Measurements from ENCODE around the gene RREB1.

RREB1 gene

GRCh38 chr6:7247179-7247456 lies 139.4 kb downstream of the RREB1 start:
- Histone ChIP-seq H3K9ac (ENCODE audit: low read depth, low read length) (no peak overlapping the region), H3K27me3 (ENCODE audit: insufficient read depth, low read length, poor library complexity) (no peaks in the 10 kb centered on the region), H3K9me3 (ENCODE audit: insufficient read depth, low read length, severe bottlenecking) (no peaks in the 10 kb centered on the region), H3K79me2 (ENCODE audit: insufficient read depth, low read length) (no peaks in the 10 kb centered on the region), H3K4me2 (ENCODE audit: insufficient read depth, low read length) (no peak overlapping the region), H3K36me3 (ENCODE audit: insufficient read depth, low read length) (peaks cover 76% of the 10 kb centered on the region), H4K20me1 (ENCODE audit: insufficient read depth, low read length) (no peaks in the 10 kb centered on the region; the same call in 1 of the 2 replicates), H2AFZ (ENCODE audit: low read depth, low read length) (no peak overlapping the region), H3K27ac (ENCODE audit: low read length) (no peak overlapping the region), H3K4me3 (ENCODE audit: low read depth in 1 of 2, low read length in 2 of 2) (no peak overlapping the region), H3K4me1 (ENCODE audit: insufficient read depth, low read length) (no peaks in the 10 kb centered on the region)
- no peak for DNase-seq
- ATAC-seq (ENCODE audit: insufficient read depth, low read depth): no peak
- TF ChIP-seq EZH2 (IDR thresholded peaks at IDR 0.05; ENCODE audit: borderline replicate concordance, low read depth, low read length, severe bottlenecking) (no peak), CTCF (IDR thresholded peaks at IDR 0.05; ENCODE audit: borderline replicate concordance, extremely low read depth, low read length, poor library complexity, severe bottlenecking) (no peak)

GRCh38 chr6:7247828-7248227 lies 140.1 kb downstream of the RREB1 start:
- Histone ChIP-seq H3K36me3 (ENCODE audit: insufficient read depth, low read length) (peaks cover 78% of the 10 kb centered on the region), H3K4me2 (ENCODE audit: insufficient read depth, low read length) (no peak overlapping the region), H3K4me3 (ENCODE audit: low read depth in 1 of 2, low read length in 2 of 2) (no peak overlapping the region), H2AFZ (ENCODE audit: low read depth, low read length) (no peak overlapping the region), H4K20me1 (ENCODE audit: insufficient read depth, low read length) (no peaks in the 10 kb centered on the region; the same call in 1 of the 2 replicates), H3K9me3 (ENCODE audit: insufficient read depth, low read length, severe bottlenecking) (no peaks in the 10 kb centered on the region), H3K27ac (ENCODE audit: low read length) (no peak overlapping the region), H3K4me1 (ENCODE audit: insufficient read depth, low read length) (no peaks in the 10 kb centered on the region), H3K79me2 (ENCODE audit: insufficient read depth, low read length) (no peaks in the 10 kb centered on the region), H3K9ac (ENCODE audit: low read depth, low read length) (no peak overlapping the region), H3K27me3 (ENCODE audit: insufficient read depth, low read length, poor library complexity) (no peaks in the 10 kb centered on the region)
- DNase-seq: no peak
- no peak for ATAC-seq (ENCODE audit: insufficient read depth, low read depth)
- TF ChIP-seq EZH2 (IDR thresholded peaks at IDR 0.05; ENCODE audit: borderline replicate concordance, low read depth, low read length, severe bottlenecking): no peak
- TF ChIP-seq CTCF (IDR thresholded peaks at IDR 0.05; ENCODE audit: borderline replicate concordance, extremely low read depth, low read length, poor library complexity, severe bottlenecking): no peak

- H3K9me3 ChIP-seq (ENCODE audit: insufficient read depth, low read length, severe bottlenecking): no peaks in the 10 kb centered on the region
- ATAC-seq (ENCODE audit: insufficient read depth, low read depth): no peak
Observed at GRCh38 chr6:7249391-7249790, 141.6 kb downstream of the RREB1 start.

More at GRCh38 chr6:7249391-7249790, 141.6 kb downstream of the RREB1 start:
- Histone ChIP-seq H2AFZ (ENCODE audit: low read depth, low read length) (no peak overlapping the region), H3K4me2 (ENCODE audit: insufficient read depth, low read length) (no peak overlapping the region), H4K20me1 (ENCODE audit: insufficient read depth, low read length) (no peaks in the 10 kb centered on the region; the same call in 1 of the 2 replicates), H3K9ac (ENCODE audit: low read depth, low read length) (no peak overlapping the region), H3K4me3 (ENCODE audit: low read depth in 1 of 2, low read length in 2 of 2) (no peak overlapping the region), H3K27ac (ENCODE audit: low read length) (no peak overlapping the region), H3K36me3 (ENCODE audit: insufficient read depth, low read length) (peaks cover 71% of the 10 kb centered on the region), H3K27me3 (ENCODE audit: insufficient read depth, low read length, poor library complexity) (no peaks in the 10 kb centered on the region), H3K79me2 (ENCODE audit: insufficient read depth, low read length) (no peaks in the 10 kb centered on the region), H3K4me1 (ENCODE audit: insufficient read depth, low read length) (no peaks in the 10 kb centered on the region)
- DNase-seq: no peak
- TF ChIP-seq EZH2 (IDR thresholded peaks at IDR 0.05; ENCODE audit: borderline replicate concordance, low read depth, low read length, severe bottlenecking): no peak
- no peak for TF ChIP-seq CTCF (IDR thresholded peaks at IDR 0.05; ENCODE audit: borderline replicate concordance, extremely low read depth, low read length, poor library complexity, severe bottlenecking)
